ENCODE results near the gene NLN.

The NLN gene

DNA sequence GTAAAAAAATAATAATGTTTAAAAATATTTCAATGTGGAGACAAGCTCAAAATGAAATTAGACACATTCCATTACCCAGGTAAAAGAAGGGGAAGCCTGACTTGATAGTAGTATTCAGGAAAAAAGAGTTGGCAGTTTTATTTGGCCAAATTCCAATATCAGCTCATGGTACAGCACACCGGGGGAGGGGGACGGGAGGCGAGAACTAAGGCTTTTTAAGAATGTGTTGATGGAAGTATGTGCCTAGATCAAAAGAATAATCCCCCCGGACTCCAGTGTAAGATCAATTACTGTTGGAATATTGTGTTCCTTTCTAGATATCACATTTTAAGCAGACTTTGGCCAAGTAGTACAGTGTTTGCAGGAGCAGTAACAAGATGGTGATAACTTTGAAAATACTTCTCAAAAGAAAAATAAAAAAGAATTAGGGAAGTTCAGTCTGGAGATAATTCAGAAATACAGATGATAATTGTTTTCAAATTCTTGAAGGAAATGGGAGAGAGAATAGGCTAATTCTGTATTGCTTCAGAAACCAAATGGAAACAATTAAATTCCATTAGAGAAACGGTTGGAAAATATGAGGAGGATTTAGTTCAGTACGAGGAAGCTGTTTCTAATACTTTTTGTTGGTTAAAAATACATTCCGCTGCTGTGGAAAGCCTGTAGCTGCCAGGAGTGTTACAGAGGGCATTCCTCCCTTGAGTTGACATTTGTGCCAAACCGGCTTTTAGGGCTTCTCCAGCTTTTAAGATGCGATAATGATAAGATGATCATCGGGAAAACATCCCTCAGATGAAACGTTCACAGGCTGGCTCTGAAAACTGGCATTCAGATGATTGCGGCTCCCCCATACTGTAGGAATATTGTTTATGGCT, 106.3 kb downstream of the NLN start:
- TF ChIP-seq, protein P1, sequence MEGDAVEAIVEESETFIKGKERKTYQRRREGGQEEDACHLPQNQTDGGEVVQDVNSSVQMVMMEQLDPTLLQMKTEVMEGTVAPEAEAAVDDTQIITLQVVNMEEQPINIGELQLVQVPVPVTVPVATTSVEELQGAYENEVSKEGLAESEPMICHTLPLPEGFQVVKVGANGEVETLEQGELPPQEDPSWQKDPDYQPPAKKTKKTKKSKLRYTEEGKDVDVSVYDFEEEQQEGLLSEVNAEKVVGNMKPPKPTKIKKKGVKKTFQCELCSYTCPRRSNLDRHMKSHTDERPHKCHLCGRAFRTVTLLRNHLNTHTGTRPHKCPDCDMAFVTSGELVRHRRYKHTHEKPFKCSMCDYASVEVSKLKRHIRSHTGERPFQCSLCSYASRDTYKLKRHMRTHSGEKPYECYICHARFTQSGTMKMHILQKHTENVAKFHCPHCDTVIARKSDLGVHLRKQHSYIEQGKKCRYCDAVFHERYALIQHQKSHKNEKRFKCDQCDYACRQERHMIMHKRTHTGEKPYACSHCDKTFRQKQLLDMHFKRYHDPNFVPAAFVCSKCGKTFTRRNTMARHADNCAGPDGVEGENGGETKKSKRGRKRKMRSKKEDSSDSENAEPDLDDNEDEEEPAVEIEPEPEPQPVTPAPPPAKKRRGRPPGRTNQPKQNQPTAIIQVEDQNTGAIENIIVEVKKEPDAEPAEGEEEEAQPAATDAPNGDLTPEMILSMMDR (conservative IDR thresholded peaks at IDR 0.05) = no peak
- H3K27ac ChIP-seq = no peak overlapping the region

DNA sequence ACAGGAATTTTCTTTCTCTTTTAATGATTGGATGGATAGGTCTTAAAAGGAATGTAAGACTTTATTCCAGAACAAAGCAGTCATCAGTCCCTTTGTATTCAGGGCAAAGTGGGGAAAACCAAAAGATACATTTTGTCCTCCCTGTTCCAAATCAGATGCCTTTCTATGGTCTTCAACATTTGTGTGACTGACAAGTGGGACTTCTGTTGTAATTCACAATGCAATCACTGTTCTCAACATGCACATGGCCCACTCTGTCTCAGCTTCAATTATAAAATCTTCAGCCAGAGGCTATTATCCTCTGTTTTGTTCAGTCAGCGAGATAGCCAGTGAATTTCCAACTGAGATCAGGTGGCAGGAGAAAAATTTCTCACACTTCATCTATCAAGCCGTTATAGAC, 108.9 kb downstream of the NLN start:
- no peak overlapping the region for H3K27ac ChIP-seq
- TF ChIP-seq, protein P1 (conservative IDR thresholded peaks at IDR 0.05) = no peak

DNA sequence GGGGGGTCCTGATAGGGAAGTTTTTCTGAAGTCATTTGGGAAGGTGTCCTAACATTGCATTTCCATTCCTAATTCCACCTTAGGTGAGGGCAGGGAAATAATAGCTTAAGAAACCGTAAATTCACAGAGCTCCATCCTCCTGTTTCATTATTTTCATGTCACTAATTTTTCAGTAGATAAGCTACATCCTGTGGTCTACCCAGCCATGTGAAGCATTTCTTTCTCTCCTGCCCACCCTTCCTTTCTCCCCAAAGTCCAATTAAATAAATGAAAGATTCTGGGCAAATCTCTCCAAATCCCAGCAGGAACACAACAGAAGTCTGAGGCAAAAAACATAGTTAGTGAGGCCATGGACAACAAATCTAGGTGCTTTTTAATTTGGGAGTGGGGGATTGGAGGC, 109.3 kb downstream of the NLN start:
- H3K27ac ChIP-seq = no peak overlapping the region
- TF ChIP-seq, protein P1 (conservative IDR thresholded peaks at IDR 0.05) = no peak

DNA sequence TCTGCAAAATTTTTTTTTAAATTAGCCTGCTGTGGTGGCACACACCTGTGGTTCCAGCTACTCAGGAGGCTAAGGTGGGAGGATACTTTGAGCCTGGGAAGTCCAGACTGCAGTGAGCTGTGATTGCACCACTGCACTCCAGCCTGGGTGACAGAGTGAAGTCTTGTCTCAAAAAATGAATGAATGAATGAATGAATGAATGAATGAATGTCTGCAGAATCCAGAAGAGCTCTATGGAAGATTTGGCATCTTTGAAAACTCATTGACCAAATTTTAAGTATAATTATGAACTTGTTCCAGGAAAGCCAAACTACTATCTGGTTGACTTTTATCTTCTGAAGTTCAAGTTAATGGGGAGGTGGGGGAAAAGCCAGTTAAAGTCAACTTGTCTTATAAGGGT, 110.1 kb downstream of the NLN start:
- no peak overlapping the region for H3K27ac ChIP-seq
- TF ChIP-seq, protein P1 (conservative IDR thresholded peaks at IDR 0.05) = no peak

DNA sequence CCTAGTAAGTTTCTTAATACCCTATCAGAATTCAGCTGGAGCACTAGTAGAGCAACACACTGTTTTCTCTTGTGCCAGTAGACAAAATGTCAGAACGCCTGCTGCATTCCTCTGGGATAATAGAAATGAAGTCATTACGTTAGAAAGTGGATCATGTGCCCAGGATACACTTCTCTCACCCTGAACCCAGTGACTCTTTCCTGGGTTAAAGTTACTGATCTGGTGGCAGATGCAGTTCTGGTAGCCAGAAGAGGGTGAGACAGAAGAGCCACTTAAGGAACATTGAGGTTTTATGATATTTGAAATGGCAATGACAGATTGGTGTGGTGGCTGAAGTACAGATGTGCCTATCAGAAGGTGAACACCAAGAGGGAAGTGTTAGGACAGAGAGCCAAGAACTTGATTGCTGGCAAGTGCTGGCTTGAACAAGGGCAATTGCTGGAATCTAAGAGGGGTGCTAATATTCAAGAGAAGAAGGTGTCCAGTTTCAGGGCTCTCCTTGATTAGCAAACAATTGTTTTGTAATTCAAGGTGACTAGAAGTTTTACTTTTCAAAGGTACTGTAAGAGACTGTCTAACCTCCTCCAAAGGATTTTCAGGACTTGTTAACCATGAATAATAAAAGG, 110.7 kb downstream of the NLN start:
- TF ChIP-seq, protein P1 (conservative IDR thresholded peaks at IDR 0.05) = no peak
- no peak overlapping the region for H3K27ac ChIP-seq

DNA sequence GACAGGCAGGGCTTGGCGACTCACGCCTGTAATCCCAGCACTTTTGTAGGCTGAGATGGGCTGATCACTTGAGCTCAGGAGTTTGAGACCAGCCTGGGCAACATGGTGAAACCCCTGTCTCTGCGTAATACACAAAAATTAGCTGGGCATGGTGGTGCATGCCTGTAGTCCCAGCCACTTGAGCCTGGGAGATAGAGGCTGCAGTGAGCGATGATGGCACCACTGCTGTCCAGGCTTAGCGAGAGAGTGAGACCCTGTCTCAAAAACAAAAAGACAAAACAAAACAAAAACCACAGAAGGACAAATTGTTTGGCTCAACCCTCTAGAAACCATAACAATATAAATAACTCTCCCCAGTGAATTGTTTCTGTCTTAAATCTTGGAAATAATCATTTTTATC, 111.8 kb downstream of the NLN start:
- TF ChIP-seq, protein P1 (conservative IDR thresholded peaks at IDR 0.05) = no peak
- H3K27ac ChIP-seq = no peak overlapping the region

DNA sequence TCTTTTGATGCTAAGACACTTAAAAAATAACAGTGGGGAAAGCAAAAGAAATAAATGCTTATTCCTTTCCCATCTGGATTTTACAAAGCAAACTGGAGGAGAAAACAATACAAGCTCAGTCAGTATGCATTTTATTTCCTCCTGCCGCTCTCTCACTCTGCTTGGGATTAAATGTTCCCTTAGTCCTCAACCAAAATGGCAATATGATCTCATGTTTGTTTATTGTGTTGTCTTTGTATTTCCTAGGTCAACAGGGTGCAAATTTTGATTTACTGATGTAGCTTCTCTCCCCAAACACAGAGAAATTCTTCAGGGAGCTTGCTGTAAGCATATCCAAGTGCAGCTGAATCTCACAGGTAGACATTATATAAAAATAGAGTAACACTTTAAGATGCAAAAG, 112.3 kb downstream of the NLN start:
- no peak overlapping the region for H3K27ac ChIP-seq
- TF ChIP-seq, protein P1 (conservative IDR thresholded peaks at IDR 0.05) = no peak
